Mucosa of descending colon (tissue), 3 donors: ENCODE data around the gene PHLPP1. TPM values are rescaled to one million over a fixed set of nuclear protein-coding genes. Genes with fewer than 3 reads are reported as not detected.
A peak's percentile ranks its signal among the peaks of the same experiment; 100 is the strongest.

Experiments used
- ATAC-seq: fragments of 200-7000 bp; cut with Tn5 transposase; one replicate; pipeline ENCODE4 v1.9.1; 2020; ENCODE audit warnings: mild to moderate bottlenecking, moderate library complexity
- DNase-seq, 3 donors: peaks; one replicate each; pipeline ENCODE4 v3.0.0-alpha.2; 2020
- H3K36me3 ChIP-seq: fragments of 200-600 bp; one replicate; pipeline ENCODE4 v1.8.0; 2021; ENCODE audit warnings: low read depth, mild to moderate bottlenecking
- H3K4me1 ChIP-seq: fragments of 200-600 bp; one replicate; pipeline ENCODE4 v1.8.0; 2021; ENCODE audit warnings: low read depth, mild to moderate bottlenecking
- H3K4me3 ChIP-seq: fragments of 200-600 bp; one replicate; pipeline ENCODE4 v1.8.0; 2021; ENCODE audit warnings: mild to moderate bottlenecking
- H3K9me3 ChIP-seq: fragments of 200-600 bp; one replicate; pipeline ENCODE4 v1.8.0; 2021; ENCODE audit warnings: mild to moderate bottlenecking
- intact Hi-C, 2 donors: fragments of 100-400 bp; cut with DNase I in 1 of 2; cut with micrococcal nuclease in 1 of 2; formaldehyde crosslinking; loops; one replicate each; pipeline versions ENCODE4 v1.11.0 to v1.11.1; 2022; cut with DNase I, micrococcal nuclease
- total RNA-seq, 3 donors: library from RNA; stranded (reverse); fragmentation: NEBNext Ultra II Directional in 2 of 3; extraction: Animal tissue kit (Norgen Biotek cat#: 25700) in 2 of 3; gene quantifications; one replicate each; pipeline versions ENCODE4 v1.2.1 to v1.2.4, GENCODE V29; 2021 to 2023
- TF ChIP-seq, protein P1 (sequence below): fragments of 200-600 bp; IDR thresholded peaks from one replicate; pipeline ENCODE4 v1.8.0; 2022; ENCODE audit warnings: antibody characterized with exemption, mild to moderate bottlenecking
- donor health status: DM: no; HTN: no; CAD: no; lungs with moderate emphysema.
- donor health status: DM: no; HTN: no; CAD: no.
- donor health status: DM: no; HTN: yes; CAD: no.

The PHLPP1 gene
- total RNA-seq, 3 donors from 2014 or later = 17.9 to 28.9 (median 19.7) TPM

GRCh38 chr18:62978251-62979049, 263.1 kb downstream of the PHLPP1 start:
- TF ChIP-seq, protein P1, sequence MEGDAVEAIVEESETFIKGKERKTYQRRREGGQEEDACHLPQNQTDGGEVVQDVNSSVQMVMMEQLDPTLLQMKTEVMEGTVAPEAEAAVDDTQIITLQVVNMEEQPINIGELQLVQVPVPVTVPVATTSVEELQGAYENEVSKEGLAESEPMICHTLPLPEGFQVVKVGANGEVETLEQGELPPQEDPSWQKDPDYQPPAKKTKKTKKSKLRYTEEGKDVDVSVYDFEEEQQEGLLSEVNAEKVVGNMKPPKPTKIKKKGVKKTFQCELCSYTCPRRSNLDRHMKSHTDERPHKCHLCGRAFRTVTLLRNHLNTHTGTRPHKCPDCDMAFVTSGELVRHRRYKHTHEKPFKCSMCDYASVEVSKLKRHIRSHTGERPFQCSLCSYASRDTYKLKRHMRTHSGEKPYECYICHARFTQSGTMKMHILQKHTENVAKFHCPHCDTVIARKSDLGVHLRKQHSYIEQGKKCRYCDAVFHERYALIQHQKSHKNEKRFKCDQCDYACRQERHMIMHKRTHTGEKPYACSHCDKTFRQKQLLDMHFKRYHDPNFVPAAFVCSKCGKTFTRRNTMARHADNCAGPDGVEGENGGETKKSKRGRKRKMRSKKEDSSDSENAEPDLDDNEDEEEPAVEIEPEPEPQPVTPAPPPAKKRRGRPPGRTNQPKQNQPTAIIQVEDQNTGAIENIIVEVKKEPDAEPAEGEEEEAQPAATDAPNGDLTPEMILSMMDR = no peak
- intact Hi-C loops = loop anchor here in 1 of 2 donors (10.0 kb wide), 1 partner anchor 264 kb away; the partner anchor contains the start of gene PHLPP1
- ATAC-seq = no peak
- Histone ChIP-seq H3K4me3 (no peak overlapping the region), H3K4me1 (no peaks in the 10 kb centered on the region), H3K36me3 (no peaks in the 10 kb centered on the region), H3K9me3 (no peaks in the 10 kb centered on the region)
- no peak for DNase-seq

DNA sequence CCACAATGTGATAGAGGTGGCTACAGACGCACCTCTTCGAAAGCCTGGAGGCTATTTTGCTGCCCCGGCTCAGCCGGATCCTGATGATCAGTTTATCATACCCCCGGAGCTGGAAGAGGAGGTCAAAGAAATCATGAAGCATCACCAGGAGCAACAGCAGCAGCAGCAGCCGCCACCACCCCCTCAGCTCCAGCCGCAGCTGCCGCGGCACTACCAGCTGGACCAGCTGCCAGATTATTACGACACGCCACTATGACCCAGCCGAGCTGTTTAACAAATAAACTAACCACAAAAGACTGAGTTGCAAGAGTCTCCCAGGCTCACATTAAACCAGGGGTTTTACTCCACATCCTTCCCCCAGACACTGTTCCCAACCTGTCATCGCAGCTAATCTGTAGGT, 263.8 kb downstream of the PHLPP1 start:
- ATAC-seq (peak; percentile 30), DNase-seq (peak in 2 of 3 donors; percentile 31 to 48)
- Histone ChIP-seq H3K4me3 (no peak overlapping the region), H3K4me1 (no peaks in the 10 kb centered on the region), H3K9me3 (no peaks in the 10 kb centered on the region), H3K36me3 (no peaks in the 10 kb centered on the region)
- TF ChIP-seq, protein P1 = no peak
- intact Hi-C loops = loop anchor here in 1 of 2 donors (10.0 kb wide), 1 partner anchor 264 kb away; the partner anchor contains the start of gene PHLPP1

DNA sequence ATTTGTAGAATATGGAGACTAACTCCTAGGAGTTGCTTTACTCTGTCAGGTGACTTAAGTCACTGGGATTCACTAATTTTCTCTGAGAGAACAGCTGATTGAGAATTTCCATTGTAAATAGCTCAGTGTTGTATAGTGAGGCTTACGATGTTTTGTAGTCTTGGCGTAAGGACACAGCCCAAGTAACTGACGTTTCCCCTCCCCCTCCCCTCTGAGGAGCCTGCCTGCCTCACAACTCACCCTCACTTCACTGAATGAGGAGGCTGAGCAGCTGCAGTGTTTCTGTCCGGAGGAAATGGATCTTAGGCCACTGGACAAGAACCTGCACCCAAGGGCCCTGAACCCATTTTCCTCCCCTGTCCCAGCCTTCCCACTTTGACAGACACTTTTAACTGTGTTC, 264.6 kb downstream of the PHLPP1 start:
- H3K4me1 ChIP-seq = no peaks in the 10 kb centered on the region
- H3K9me3 ChIP-seq = no peaks in the 10 kb centered on the region
- intact Hi-C loops = loop anchor here (5.0 to 10.0 kb wide), 3 partner anchors 265 to 395 kb away; partner anchors contain the start of gene PHLPP1 (in 1 of the 2)
- TF ChIP-seq, protein P1 = no peak
- DNase-seq = no peak
- no peak for ATAC-seq
- no peak overlapping the region for H3K4me3 ChIP-seq
- H3K36me3 ChIP-seq = no peaks in the 10 kb centered on the region

DNA sequence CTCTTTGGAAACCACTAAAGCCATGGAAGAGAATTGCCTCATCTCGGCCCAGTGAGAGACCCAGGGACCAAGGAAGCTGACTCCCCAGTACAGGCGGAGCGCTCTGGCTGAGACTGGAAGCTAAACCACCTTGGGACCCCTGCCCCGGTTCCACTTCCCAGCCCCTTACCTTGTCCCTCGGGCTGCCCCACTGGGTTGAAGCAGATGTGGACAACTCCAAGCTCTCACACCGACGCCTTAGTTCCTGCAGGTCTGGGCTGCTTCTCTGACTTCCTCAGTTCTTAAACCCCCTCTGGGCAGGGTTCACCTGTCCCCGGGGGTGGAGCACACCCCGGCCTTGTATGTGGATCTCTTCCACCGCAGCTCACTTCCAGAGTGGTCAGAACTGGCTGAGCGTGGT, 266.2 kb downstream of the PHLPP1 start:
- intact Hi-C loops = loop anchor here (5.0 to 10.0 kb wide), 2 partner anchors 394 to 397 kb away; no protein-coding TSS in a partner anchor
- Histone ChIP-seq H3K36me3 (no peaks in the 10 kb centered on the region), H3K4me3 (no peak overlapping the region), H3K4me1 (no peaks in the 10 kb centered on the region), H3K9me3 (no peaks in the 10 kb centered on the region)
- ATAC-seq (no peak), DNase-seq (no peak)
- TF ChIP-seq, protein P1 = no peak

DNA sequence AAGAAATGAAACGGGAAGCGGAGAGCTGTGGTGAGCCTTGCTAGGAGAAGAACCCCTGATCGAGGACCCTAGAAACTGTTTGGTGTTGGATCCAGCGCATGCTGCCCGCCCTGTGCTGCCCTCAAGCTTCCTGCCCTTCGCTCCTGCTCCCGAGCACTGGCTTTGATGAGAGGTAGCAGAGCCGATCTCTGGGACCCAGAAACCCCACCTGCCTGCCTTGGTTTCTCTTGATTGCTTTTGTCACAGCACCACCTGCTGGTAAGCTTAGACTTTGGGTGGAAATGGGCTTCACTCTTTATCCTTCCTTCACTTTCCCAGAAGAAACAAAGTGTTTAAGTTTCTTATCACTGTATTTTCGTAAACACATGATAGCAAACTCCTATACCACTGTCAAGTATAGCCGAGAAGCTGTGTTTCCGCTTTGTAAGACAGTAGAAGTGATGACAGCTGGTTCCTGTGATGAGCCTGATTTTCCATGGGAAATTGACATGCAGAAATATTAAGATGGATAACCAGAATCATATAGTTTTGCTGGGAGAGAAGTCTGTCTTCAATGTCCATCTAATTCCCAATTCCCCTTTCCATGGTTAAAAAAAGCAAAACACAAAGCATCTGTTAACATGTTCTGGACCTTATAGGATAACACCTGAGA, 267.4 kb downstream of the PHLPP1 start:
- Histone ChIP-seq H3K36me3 (no peaks in the 10 kb centered on the region), H3K9me3 (no peaks in the 10 kb centered on the region), H3K4me3 (no peak overlapping the region), H3K4me1 (no peaks in the 10 kb centered on the region)
- peak; percentile 61 for ATAC-seq
- TF ChIP-seq, protein P1 = peak; percentile 36
- intact Hi-C loops = loop anchor here (5.0 to 10.0 kb wide), 2 partner anchors 395 to 398 kb away; no protein-coding TSS in a partner anchor
- DNase-seq = peak in 1 of 3 donors; percentile 75
